Liver (tissue), 9 donors: ENCODE measurements around the gene SPATA2L. TPM values are rescaled to one million over a fixed set of nuclear protein-coding genes. Genes with fewer than 3 reads are reported as not detected.
A peak's percentile ranks its signal among the peaks of the same experiment; 100 is the strongest.

Source experiments
- DNase-seq: peaks from one replicate; pipeline ENCODE4 v3.0.0-alpha.2; 2017; ENCODE audit warnings: low spot score
- H3K27ac ChIP-seq, 2 donors: one replicate each; pipeline ENCODE4 v1.7.0; 2013; ENCODE audit warnings: inconsistent platforms in 2 of 2, low read length in 2 of 2, control low read depth in 1 of 2, low read depth in 1 of 2, mild to moderate bottlenecking in 1 of 2
- H3K27me3 ChIP-seq, 4 donors: one replicate each; pipeline versions ENCODE4 v1.6.1 to v1.7.0; 2013; ENCODE audit warnings: low read length in 3 of 4, inconsistent platforms in 1 of 4, mild to moderate bottlenecking in 1 of 4, moderate library complexity in 1 of 4; ENCODE audit not compliant: control insufficient read depth in 4 of 4, insufficient read depth in 4 of 4
- H3K36me3 ChIP-seq, 4 donors: one replicate each; pipeline versions ENCODE4 v1.6.1 to v1.7.0; 2013; ENCODE audit warnings: low read length in 3 of 4, mild to moderate bottlenecking in 3 of 4, low read depth in 1 of 4, moderate library complexity in 1 of 4; ENCODE audit not compliant: control insufficient read depth in 4 of 4, insufficient read depth in 3 of 4
- H3K4me1 ChIP-seq, 4 donors: one replicate each; pipeline versions ENCODE4 v1.6.1 to v1.7.0; 2013; ENCODE audit warnings: low read length in 3 of 4, mild to moderate bottlenecking in 3 of 4, moderate library complexity in 1 of 4; ENCODE audit not compliant: control insufficient read depth in 4 of 4, insufficient read depth in 4 of 4
- H3K4me3 ChIP-seq, 3 donors: one replicate each; pipeline versions ENCODE4 v1.6.1 to v1.7.0; 2013; ENCODE audit warnings: low read length in 3 of 3, control low read depth in 1 of 3, low read depth in 1 of 3, mild to moderate bottlenecking in 1 of 3
- H3K9ac ChIP-seq, 2 donors: one replicate each; pipeline ENCODE4 v1.7.0; 2013; ENCODE audit warnings: low read length in 2 of 2, mild to moderate bottlenecking in 2 of 2, moderate library complexity in 2 of 2, control low read depth in 1 of 2, low read depth in 1 of 2
- H3K9me3 ChIP-seq, 4 donors: one replicate each; pipeline versions ENCODE4 v1.6.1 to v1.7.0; 2013; ENCODE audit warnings: low read length in 3 of 4; ENCODE audit not compliant: control insufficient read depth in 4 of 4
- ATF3 ChIP-seq: IDR thresholded peaks from 2 replicates; pipeline ENCODE4 v1.6.1; 2016; ENCODE audit warnings: antibody characterized with exemption
- EGR1 ChIP-seq, 2 donors: IDR thresholded peaks; 2 replicates each; pipeline ENCODE4 v1.6.1; 2016 to 2018; ENCODE audit warnings: antibody characterized with exemption in 2 of 2, low read depth in 2 of 2
- FOXA1 ChIP-seq: IDR thresholded peaks from 2 replicates; pipeline ENCODE4 v1.6.1; 2016; ENCODE audit warnings: antibody characterized with exemption
- GABPA ChIP-seq, 2 donors: IDR thresholded peaks in 1 of 2; conservative IDR thresholded peaks in 1 of 2; 2 replicates each; pipeline ENCODE4 v1.6.1; 2016; ENCODE audit warnings: antibody characterized with exemption in 2 of 2, mild to moderate bottlenecking in 1 of 2, moderate library complexity in 1 of 2
- HNF4G ChIP-seq: IDR thresholded peaks from 2 replicates; pipeline ENCODE4 v1.6.1; 2016; ENCODE audit warnings: antibody characterized with exemption
- JUND ChIP-seq, 2 donors: IDR thresholded peaks; 2 replicates each; pipeline ENCODE4 v1.6.1; 2016; ENCODE audit warnings: antibody characterized with exemption in 2 of 2
- MAX ChIP-seq: IDR thresholded peaks from 2 replicates; pipeline ENCODE4 v1.6.1; 2016; ENCODE audit warnings: antibody characterized with exemption
- RAD21 ChIP-seq, 2 donors: IDR thresholded peaks; 2 replicates each; pipeline ENCODE4 v1.6.1; 2016; ENCODE audit warnings: antibody characterized with exemption in 2 of 2, mild to moderate bottlenecking in 2 of 2
- REST ChIP-seq: IDR thresholded peaks from 2 replicates; pipeline ENCODE4 v1.6.1; 2016; ENCODE audit warnings: antibody characterized with exemption, mild to moderate bottlenecking
- RXRA ChIP-seq, 2 donors: IDR thresholded peaks; 2 replicates each; pipeline ENCODE4 v1.6.1; 2017 to 2018; ENCODE audit warnings: antibody characterized with exemption in 2 of 2, mild to moderate bottlenecking in 1 of 2
- SP1 ChIP-seq: IDR thresholded peaks from 2 replicates; pipeline ENCODE4 v1.6.1; 2018; ENCODE audit warnings: antibody characterized with exemption, mild to moderate bottlenecking
- TAF1 ChIP-seq: conservative IDR thresholded peaks from 2 replicates; pipeline ENCODE4 v1.6.1; 2016; ENCODE audit warnings: antibody characterized with exemption, mild to moderate bottlenecking
- YY1 ChIP-seq: IDR thresholded peaks from 2 replicates; pipeline ENCODE4 v1.6.1; 2016; ENCODE audit warnings: antibody characterized with exemption, mild to moderate bottlenecking
- ZBTB33 ChIP-seq: IDR thresholded peaks from 2 replicates; pipeline ENCODE4 v1.6.1; 2016; ENCODE audit warnings: antibody characterized with exemption
- WGBS: extraction: QIAGEN DNeasy Blood & Tissue Kit; methylation state at CpG from one replicate; pipeline ENCODE4 v1.1.7; 2013; 5-methylcytosine and 5-hydroxymethylcytosine counted together
- polyA plus RNA-seq, 2 donors: library from polyadenylated mRNA; stranded (reverse) in 1 of 2; unstranded in 1 of 2; fragments of 200-250 nt in 1 of 2; fragments of >200 nt in 1 of 2; fragmentation: Nextera tagmentation in 1 of 2; extraction: Ambion mirVana in 1 of 2; gene quantifications; one replicate each; pipeline versions ENCODE4 v1.2.1 to v1.2.3, GENCODE V29; 2013 to 2015
- total RNA-seq, 2 donors: library from RNA; depleted of rRNA; stranded (reverse); fragments of >200 nt; gene quantifications; one replicate each; pipeline ENCODE4 v1.2.3, GENCODE V29; 2014
- donor health status: healthy.
- donor health status: healthy.
- donor health status: healthy.
- donor health status: healthy.
- donor health status: healthy.

SPATA2L gene
- total and polyA plus RNA-seq, 4 donors = 4.6 to 11.3 (median 6.9) TPM

GRCh38 chr16:89712274-89712781, 10.8 kb upstream of the SPATA2L start:
- H3K9ac ChIP-seq = no peak overlapping the region
- DNase-seq = no peak
- WGBS = 28% methylated on average over 22 of the region's 22 CpGs

GRCh38 chr16:89711601-89712273, 10.2 kb upstream of the SPATA2L start:
- Histone ChIP-seq H3K4me3 (peak overlapping the region in 1 of 3 donors; percentile 47), H3K9ac (no peak overlapping the region), H3K36me3 (peaks cover 0 to 6% (median 1%) of the 10 kb centered on the region in 4 donors), H3K27ac (no peak overlapping the region), H3K4me1 (peaks cover 0 to 7% (median 6%) of the 10 kb centered on the region in 4 donors), H3K9me3 (no peaks in the 10 kb centered on the region), H3K27me3 (no peaks in the 10 kb centered on the region)
- TF ChIP-seq JUND (IDR thresholded peaks at IDR 0.05) (no peak), TAF1 (no peak), SP1 (no peak), ZBTB33 (no peak), YY1 (no peak), GABPA (IDR thresholded peaks at IDR 0.05 in 1 of 2, conservative IDR thresholded peaks at IDR 0.05 in 1 of 2) (no peak), HNF4G (no peak), FOXA1 (no peak)
- WGBS = 10% methylated on average over 48 of the region's 48 CpGs
- DNase-seq = peak; percentile 73

More at GRCh38 chr16:89712274-89712781, 10.8 kb upstream of the SPATA2L start:
- Histone ChIP-seq H3K27me3 (no peaks in the 10 kb centered on the region), H3K4me3 (peak overlapping the region in 1 of 3 donors; percentile 47), H3K9me3 (no peaks in the 10 kb centered on the region), H3K4me1 (peaks cover 0 to 7% (median 6%) of the 10 kb centered on the region in 4 donors), H3K27ac (no peak overlapping the region), H3K36me3 (peaks cover 0 to 6% (median 1%) of the 10 kb centered on the region in 4 donors)
- no peak for TF ChIP-seq GABPA (IDR thresholded peaks at IDR 0.05 in 1 of 2, conservative IDR thresholded peaks at IDR 0.05 in 1 of 2)
- no peak for TF ChIP-seq FOXA1
- TF ChIP-seq REST = no peak
- no peak for TF ChIP-seq EGR1 (IDR thresholded peaks at IDR 0.05; ENCODE audit: low read depth in 2 of 2)
- TF ChIP-seq YY1 = no peak
- TF ChIP-seq RAD21 (IDR thresholded peaks at IDR 0.05) = no peak
- TF ChIP-seq MAX = no peak
- no peak for TF ChIP-seq RXRA (IDR thresholded peaks at IDR 0.05)
- no peak for TF ChIP-seq ATF3
